HUES64 (cell line): ENCODE measurements around the gene FLT3LG.
"Not testable (repeated sequence)": the region's sequence is repeated elsewhere in the genome, so short reads cannot be mapped to it uniquely, and the experiment has no call there.

ENCODE experiments used
- H3K27ac ChIP-seq: 2 replicates; pipeline ENCODE4 v1.7.0; 2013; ENCODE audit warnings: low read depth, low read length, inconsistent platforms
- H3K27me3 ChIP-seq: 2 replicates; pipeline ENCODE4 v1.6.1; 2013; ENCODE audit warnings: mild to moderate bottlenecking, low read length; ENCODE audit not compliant: insufficient read depth
- H3K36me3 ChIP-seq: 2 replicates; pipeline ENCODE4 v1.6.1; 2013; ENCODE audit warnings: mild to moderate bottlenecking, low read length; ENCODE audit not compliant: insufficient read depth
- H3K4me1 ChIP-seq: 2 replicates; pipeline ENCODE4 v1.6.1; 2013; ENCODE audit warnings: mild to moderate bottlenecking, low read length, moderate library complexity; ENCODE audit not compliant: insufficient read depth
- H3K4me3 ChIP-seq: 2 replicates; pipeline ENCODE4 v1.5.1; 2013; ENCODE audit warnings: mild to moderate bottlenecking, low read length, moderate library complexity
- H3K9ac ChIP-seq: 2 replicates; pipeline ENCODE4 v1.6.1; 2013; ENCODE audit warnings: mild to moderate bottlenecking, low read depth, low read length
- H3K9me3 ChIP-seq: 2 replicates; pipeline ENCODE4 v1.6.1; 2013; ENCODE audit warnings: low read depth, low read length; ENCODE audit not compliant: insufficient read depth
- whole genome bisulfite sequencing: fragments of 150-250, 120-280 bp; methylation state at CpG from one replicate; pipeline ENCODE4 v1.1.7; 2013; ENCODE audit warnings: missing lambda C conversion rate; 5-methylcytosine and 5-hydroxymethylcytosine counted together

The FLT3LG gene

DNA sequence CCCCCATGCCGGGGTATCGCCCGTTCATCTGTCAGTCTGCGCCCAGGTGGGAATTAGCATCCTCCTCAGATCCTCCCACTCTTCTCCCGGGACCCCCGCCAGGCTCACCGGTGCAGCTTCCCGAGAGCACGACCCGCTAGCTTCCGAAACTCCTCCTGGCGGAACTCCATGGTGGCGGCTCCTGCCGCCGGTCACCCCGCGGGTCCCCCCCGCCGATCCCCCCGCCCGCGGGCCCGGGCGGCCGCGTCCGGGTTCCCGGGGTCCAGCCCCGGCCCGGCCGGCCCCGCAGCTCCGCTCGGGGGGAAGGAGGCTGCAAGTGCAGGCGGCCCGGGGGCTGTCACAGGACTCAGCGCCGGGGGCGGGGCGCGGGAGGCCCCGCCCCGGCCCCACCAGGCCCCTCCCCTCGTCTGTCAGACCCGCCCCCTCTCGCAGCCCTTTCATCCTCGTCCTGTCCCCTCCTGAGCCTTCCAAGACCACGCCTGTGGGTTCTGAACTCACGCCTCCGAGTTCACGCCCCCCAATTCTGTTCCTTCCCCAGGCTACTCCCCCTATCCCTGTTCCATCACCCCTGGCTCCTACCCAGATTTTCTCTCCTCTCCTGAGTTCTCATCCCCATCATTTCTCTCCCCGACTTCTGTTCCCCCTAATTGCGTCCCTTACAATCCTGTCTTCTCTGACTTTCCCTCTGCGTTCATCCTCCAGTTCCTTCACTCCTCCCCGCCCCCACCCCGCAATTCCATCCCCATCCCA, 32.6 kb upstream of the FLT3LG start, which contains the start of gene SLC17A7:
TSS of gene SLC17A7 (minus strand) at position 318 of the 750 bp plus-strand sequence. CDS start at position 170, 148 bp downstream.
- Histone ChIP-seq H3K36me3 (no peaks in the 10 kb centered on the region), H3K9me3 (no peaks in the 10 kb centered on the region), H3K4me3 (peak within 1 kb of the TSS; percentile 48), H3K27ac (no peak within 1 kb of the TSS), H3K9ac (no peak within 1 kb of the TSS), H3K4me1 (no peaks in the 10 kb centered on the region), H3K27me3 (peaks cover 61% of the 10 kb centered on the region)
- WGBS = 1% methylated on average over 56 of the region's 56 CpGs

DNA sequence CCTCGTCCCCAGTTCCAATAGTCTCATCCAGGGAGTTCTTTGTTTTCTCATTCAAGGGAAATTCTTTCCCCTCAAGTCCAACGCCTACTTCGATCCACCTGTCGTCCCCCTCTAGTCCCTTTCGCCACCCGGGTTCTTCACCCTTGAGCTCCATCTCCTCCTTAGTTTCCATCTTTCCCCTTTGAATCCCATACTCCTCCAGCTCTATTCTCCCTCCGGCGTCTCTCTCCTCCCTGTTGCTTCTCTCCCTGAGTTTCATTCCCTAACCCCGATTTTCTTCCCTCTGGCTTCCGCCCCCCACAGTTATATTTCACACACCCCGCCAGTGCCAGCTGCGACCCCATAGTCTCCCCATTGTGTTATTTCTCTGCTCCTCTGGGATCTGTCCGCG, 32.1 kb upstream of the FLT3LG start:
- Histone ChIP-seq H3K27me3 (peaks cover 55% of the 10 kb centered on the region), H3K9ac (no peak overlapping the region), H3K27ac (no peak overlapping the region), H3K9me3 (no peaks in the 10 kb centered on the region), H3K4me1 (no peaks in the 10 kb centered on the region), H3K4me3 (peak overlapping the region; percentile 48), H3K36me3 (peaks cover 5% of the 10 kb centered on the region)
- 16% methylated on average over 14 of the region's 14 CpGs for WGBS

DNA sequence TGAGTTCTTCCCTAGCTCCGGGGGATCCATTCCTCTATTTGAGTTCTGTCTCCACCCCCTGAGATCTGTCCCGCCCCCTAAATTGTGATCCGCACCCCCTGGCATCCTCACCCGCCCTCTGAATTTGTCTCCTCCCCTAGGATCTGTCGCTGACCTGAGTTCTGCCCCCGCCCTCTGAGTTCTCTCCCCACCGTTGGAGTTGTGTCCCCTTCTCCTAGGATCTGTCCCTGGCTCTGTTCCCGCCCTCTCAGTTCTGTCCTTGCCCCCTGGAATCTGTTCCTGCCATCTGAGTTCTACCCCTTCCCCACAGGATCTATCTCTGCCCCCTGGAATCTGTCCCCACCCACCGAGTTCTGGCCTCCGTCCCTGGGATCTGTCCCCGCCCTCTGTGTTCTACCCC, 31.7 kb upstream of the FLT3LG start:
- no peak overlapping the region for H3K9ac ChIP-seq
- peak overlapping the region; percentile 48 for H3K4me3 ChIP-seq
- no peaks in the 10 kb centered on the region for H3K4me1 ChIP-seq
- H3K36me3 ChIP-seq = peaks cover 9% of the 10 kb centered on the region
- 6% methylated on average over 11 of the region's 11 CpGs for WGBS
- peaks cover 51% of the 10 kb centered on the region for H3K27me3 ChIP-seq
- no peak overlapping the region for H3K27ac ChIP-seq
- no peaks in the 10 kb centered on the region for H3K9me3 ChIP-seq

GRCh38 chr19:49442771-49443365, 31.1 kb upstream of the FLT3LG start:
- WGBS = under 1% methylated on average over 43 of the region's 43 CpGs
- H3K9me3 ChIP-seq = no peaks in the 10 kb centered on the region
- peak overlapping the region; percentile 89 for H3K27ac ChIP-seq
- H3K36me3 ChIP-seq = peaks cover 11% of the 10 kb centered on the region
- H3K4me3 ChIP-seq = peak overlapping the region; percentile 81
- peak overlapping the region; percentile 67 for H3K9ac ChIP-seq
- H3K27me3 ChIP-seq = peaks cover 46% of the 10 kb centered on the region
- H3K4me1 ChIP-seq = no peaks in the 10 kb centered on the region

- under 1% methylated on average over 46 of the region's 47 CpGs for WGBS
- peak overlapping the region; percentile 81 for H3K4me3 ChIP-seq
- H3K27ac ChIP-seq = peak overlapping the region; percentile 89
- H3K9me3 ChIP-seq = no peaks in the 10 kb centered on the region
- peak overlapping the region; percentile 67 for H3K9ac ChIP-seq
- peaks cover 39% of the 10 kb centered on the region for H3K27me3 ChIP-seq
- H3K4me1 ChIP-seq = 0 out of 2 replicates have a peak, but pooled peaks cover 3% of the 10 kb centered on the region
- peaks cover 15% of the 10 kb centered on the region for H3K36me3 ChIP-seq
Measured at GRCh38 chr19:49443366-49444099, 30.5 kb upstream of the FLT3LG start.

- H3K27ac ChIP-seq, H3K4me3 ChIP-seq, H3K4me1 ChIP-seq, H3K9me3 ChIP-seq, H3K9ac ChIP-seq: not testable (repeated sequence)
- peaks cover 32% of the 10 kb centered on the region for H3K27me3 ChIP-seq
- H3K36me3 ChIP-seq = peaks cover 22% of the 10 kb centered on the region
- WGBS = 79% methylated on average over 5 of the region's 5 CpGs
Measured at GRCh38 chr19:49444100-49444700, 29.8 kb upstream of the FLT3LG start.

DNA sequence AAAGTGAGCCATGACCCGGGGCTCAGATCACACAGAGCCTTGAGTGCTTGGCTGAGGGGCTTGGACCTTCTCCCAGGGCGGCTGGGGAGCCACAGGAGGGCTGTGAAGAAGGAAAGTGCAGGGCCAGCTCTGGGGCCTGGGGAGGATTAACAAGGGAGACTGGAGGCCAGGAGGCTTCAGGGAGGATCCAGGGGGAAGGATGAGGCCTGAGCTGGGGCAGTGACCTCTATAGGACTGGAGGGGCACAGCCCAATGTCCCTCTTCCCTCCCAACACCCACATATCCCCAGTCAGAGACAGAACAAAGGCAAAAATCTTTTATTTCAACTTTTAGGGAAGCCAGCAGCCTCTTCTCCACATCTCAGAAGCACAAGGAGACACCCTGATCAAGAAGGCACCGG, 28.0 kb upstream of the FLT3LG start:
- Histone ChIP-seq H3K27me3 (peaks cover 14% of the 10 kb centered on the region), H3K36me3 (peaks cover 34% of the 10 kb centered on the region), H3K9ac (no peak overlapping the region), H3K4me1 (peaks cover 7% of the 10 kb centered on the region; the same call in 1 of the 2 replicates), H3K27ac (no peak overlapping the region), H3K9me3 (no peaks in the 10 kb centered on the region), H3K4me3 (no peak overlapping the region)
- 75% methylated on average over 3 of the region's 3 CpGs for WGBS

GRCh38 chr19:49447485-49448431, 26.3 kb upstream of the FLT3LG start:
- peaks cover 7% of the 10 kb centered on the region; the same call in 1 of the 2 replicates for H3K4me1 ChIP-seq
- H3K4me3 ChIP-seq = no peak overlapping the region
- no peaks in the 10 kb centered on the region for H3K9me3 ChIP-seq
- no peak overlapping the region for H3K9ac ChIP-seq
- 89% methylated on average over 32 of the region's 32 CpGs for WGBS
- peaks cover 34% of the 10 kb centered on the region for H3K36me3 ChIP-seq
- H3K27ac ChIP-seq = no peak overlapping the region
- H3K27me3 ChIP-seq = no peaks in the 10 kb centered on the region

GRCh38 chr19:49448432-49448786, 25.6 kb upstream of the FLT3LG start:
- Histone ChIP-seq H3K9me3 (no peaks in the 10 kb centered on the region), H3K9ac (no peak overlapping the region), H3K4me1 (peaks cover 7% of the 10 kb centered on the region; the same call in 1 of the 2 replicates), H3K27ac (no peak overlapping the region), H3K36me3 (peaks cover 34% of the 10 kb centered on the region), H3K4me3 (no peak overlapping the region), H3K27me3 (no peaks in the 10 kb centered on the region)
- 95% methylated on average over 6 of the region's 6 CpGs for WGBS

DNA sequence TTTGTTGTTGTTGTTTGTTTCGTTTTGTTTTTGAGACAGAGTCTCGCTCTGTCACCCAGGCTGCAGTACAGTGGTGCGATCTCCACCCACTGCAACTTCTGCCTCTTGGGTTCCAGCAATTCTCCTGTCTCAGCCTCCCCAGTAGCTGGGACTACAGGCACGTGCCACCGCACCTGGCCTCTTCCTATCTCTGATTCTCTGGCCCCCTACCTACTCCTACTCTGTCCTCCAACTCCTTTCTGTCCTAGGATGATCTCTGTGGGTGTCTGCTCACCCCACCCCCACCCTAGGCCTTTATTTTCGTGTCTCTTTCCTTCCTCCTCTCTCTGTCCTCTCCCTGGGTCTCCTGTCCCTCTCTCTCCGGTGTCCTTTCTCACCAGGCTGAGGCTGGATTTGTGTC, 23.6 kb upstream of the FLT3LG start:
- Histone ChIP-seq H3K27ac (no peak overlapping the region), H3K4me3 (peak overlapping the region; percentile 81), H3K9ac (peak overlapping the region; percentile 94; the same call in 1 of the 2 replicates), H3K9me3 (no peaks in the 10 kb centered on the region), H3K36me3 (peaks cover 34% of the 10 kb centered on the region), H3K27me3 (no peaks in the 10 kb centered on the region), H3K4me1 (peaks cover 13% of the 10 kb centered on the region; the same call in 1 of the 2 replicates)
- 89% methylated on average over 7 of the region's 7 CpGs for WGBS
